Stomach (tissue), 9 donors: ENCODE data around the gene SLC6A8. TPM values are rescaled to one million over a fixed set of nuclear protein-coding genes. Genes with fewer than 3 reads are reported as not detected.

Experiments
- DNase-seq, 2 donors: peaks; one replicate each; pipeline versions ENCODE4 v3.0.0 to v3.0.0-alpha.2; 2013 to 2019
- H3K27ac ChIP-seq, 5 donors: fragments of 200-600 bp in 4 of 5; sonication (generic) in 4 of 5; one replicate each; pipeline ENCODE4 v1.5.1; 2013 to 2019; ENCODE audit warnings: mild to moderate bottlenecking in 1 of 5, moderate library complexity in 1 of 5
- H3K27me3 ChIP-seq, 3 donors: fragments of 200-600 bp; sonication (generic); one replicate each; pipeline ENCODE4 v1.5.1; 2017 to 2019; ENCODE audit warnings: mixed run types in 1 of 3
- H3K36me3 ChIP-seq, 4 donors: fragments of 200-600 bp; sonication (generic); 1 replicate in 3 of 4; 2 replicates in 1 of 4; pipeline ENCODE4 v1.5.1; 2016 to 2019
- H3K4me1 ChIP-seq, 4 donors: fragments of 200-600 bp; sonication (generic); one replicate each; pipeline ENCODE4 v1.5.1; 2016 to 2019
- H3K4me3 ChIP-seq, 4 donors: fragments of 200-600 bp; sonication (generic) in 3 of 4; one replicate each; pipeline ENCODE4 v1.5.1; 2016 to 2019; ENCODE audit warnings: mild to moderate bottlenecking in 1 of 4
- H3K9me3 ChIP-seq, 4 donors: fragments of 200-600 bp; sonication (generic); one replicate each; pipeline ENCODE4 v1.5.1; 2016 to 2019
- CTCF ChIP-seq, 7 experiments: fragments of 450-650 bp in 4 of 7; fragments of 200-600 bp in 3 of 7; sonication (generic) in 3 of 7; IDR thresholded peaks; one replicate each; pipeline ENCODE4 v1.5.1; 2016 to 2019; ENCODE audit warnings: antibody characterized with exemption in 7 of 7, control low read depth in 2 of 7, mild to moderate bottlenecking in 1 of 7
- EP300 ChIP-seq: sonication (generic); formaldehyde crosslinking; IDR thresholded peaks from one replicate; pipeline ENCODE4 v1.6.1; 2017; ENCODE audit warnings: antibody characterized with exemption
- POLR2A ChIP-seq, 4 donors: fragments of 450-650 bp; IDR thresholded peaks; one replicate each; pipeline ENCODE4 v1.6.1; 2016; ENCODE audit warnings: antibody characterized with exemption in 4 of 4, control low read depth in 2 of 4, mild to moderate bottlenecking in 1 of 4, moderate library complexity in 1 of 4
- POLR2AphosphoS5 ChIP-seq, 3 donors: sonication (generic); formaldehyde crosslinking; IDR thresholded peaks; one replicate each; pipeline ENCODE4 v1.6.1; 2016; ENCODE audit warnings: antibody characterized with exemption in 3 of 3
- WGBS, 5 donors: extraction: QIAGEN DNeasy Blood & Tissue Kit in 3 of 5; methylation state at CpG; one replicate each; pipeline versions ENCODE4 v1.1.5 to v1.1.7; 2013 to 2018; 5-methylcytosine and 5-hydroxymethylcytosine counted together
- intact Hi-C: fragments of 100-400 bp; cut with DNase I; formaldehyde crosslinking; loops from one replicate; pipeline ENCODE4 v1.15.1; 2023; ENCODE audit warnings: low total_unique reads
- polyA plus RNA-seq, 3 donors: library from polyadenylated mRNA; stranded (reverse); fragments of 200-250 nt; gene quantifications; one replicate each; pipeline ENCODE4 v1.2.3, GENCODE V29; 2013
- total RNA-seq, 5 donors: library from RNA; depleted of rRNA; stranded (reverse); fragments of >200 nt; gene quantifications; one replicate each; pipeline versions ENCODE4 v1.1.0 to v1.2.3, GENCODE V29; 2014 to 2016
- donor health status: healthy with polysubstance abuse.
- donor health status: Bipolar disorder and iron deficiency.
- donor health status: healthy.

SLC6A8 gene
- total and polyA plus RNA-seq, 8 donors = 7.3 to 32.7 (median 18.9) TPM

DNA sequence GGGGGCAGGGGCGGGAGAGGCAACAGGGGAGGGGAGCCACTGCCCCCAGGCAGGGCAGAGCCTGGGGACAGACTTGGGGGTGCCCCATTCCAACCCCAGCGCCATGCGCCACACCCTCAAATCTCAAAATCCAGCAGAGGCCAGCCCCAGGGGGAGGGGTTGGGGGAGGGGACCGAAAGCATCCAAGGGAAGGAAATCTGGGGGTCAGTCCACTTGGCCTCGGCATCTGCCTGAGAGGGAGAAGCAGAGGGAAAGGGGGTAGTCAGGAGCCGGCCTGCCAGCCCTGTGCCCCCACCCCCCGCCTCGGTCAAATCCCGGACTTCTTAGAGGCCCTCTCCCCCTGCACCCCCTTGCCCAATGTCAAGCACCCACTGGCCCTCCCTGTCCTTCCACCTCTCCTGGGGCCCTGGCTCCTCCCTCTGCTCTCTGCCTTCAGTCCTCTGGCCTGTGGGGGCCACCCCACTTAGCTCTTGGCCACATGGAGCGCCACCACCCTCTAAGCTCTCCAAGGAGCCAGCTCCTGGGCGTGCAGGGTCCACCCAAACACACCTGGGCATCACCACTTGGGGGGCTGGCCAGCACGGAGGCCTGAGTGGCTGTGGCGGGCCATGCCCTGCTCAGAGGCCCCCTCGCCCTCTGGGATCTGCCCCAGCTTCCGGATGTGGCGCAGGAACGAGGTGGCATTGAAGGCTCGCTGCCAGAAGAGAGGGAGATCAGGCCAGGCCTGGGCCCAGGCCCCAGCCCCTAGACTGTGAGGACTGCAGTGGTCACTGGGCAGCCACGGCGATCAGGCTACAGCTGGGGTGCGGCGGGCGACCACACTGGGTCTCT is 17.6 kb upstream of the SLC6A8 start:
- Histone ChIP-seq H3K4me1 (peaks cover 0 to 12% (median 0%) of the 10 kb centered on the region in 4 donors), H3K9me3 (peaks cover 0 to 11% (median 5%) of the 10 kb centered on the region in 4 donors), H3K27ac (no peak overlapping the region), H3K27me3 (peaks cover 0 to 49% (median 41%) of the 10 kb centered on the region in 3 donors), H3K36me3 (no peaks in the 10 kb centered on the region), H3K4me3 (no peak overlapping the region)
- 77 to 88% (median 82%) methylated on average over 12 to 22 of the region's 23 CpGs for WGBS, 5 donors
- TF ChIP-seq CTCF (IDR thresholded peaks at IDR 0.05) = no peak
- no peak for TF ChIP-seq EP300
- TF ChIP-seq POLR2AphosphoS5 (IDR thresholded peaks at IDR 0.05) = no peak
- TF ChIP-seq POLR2A (IDR thresholded peaks at IDR 0.05) = no peak
- intact Hi-C loops = loop anchor here (10.0 kb wide), 1 partner anchor 115 kb away; no protein-coding TSS in a partner anchor
- peak in 1 of 2 donors; percentile 2 for DNase-seq

- WGBS, 5 donors = 71 to 94% (median 87%) methylated on average over 5 to 23 of the region's 23 CpGs
- no peak for DNase-seq
- Histone ChIP-seq H3K4me1 (peaks cover 0 to 12% (median 0%) of the 10 kb centered on the region in 4 donors), H3K9me3 (peaks cover 0 to 3% (median 1%) of the 10 kb centered on the region in 4 donors), H3K27me3 (peaks cover 0 to 45% (median 45%) of the 10 kb centered on the region in 3 donors), H3K27ac (no peak overlapping the region), H3K4me3 (no peak overlapping the region), H3K36me3 (no peaks in the 10 kb centered on the region)
- TF ChIP-seq POLR2A (IDR thresholded peaks at IDR 0.05) (no peak), POLR2AphosphoS5 (IDR thresholded peaks at IDR 0.05) (no peak), EP300 (no peak), CTCF (IDR thresholded peaks at IDR 0.05) (no peak)
- intact Hi-C loops = no loop called here
These were observed 16.8 kb upstream of the SLC6A8 start for GRCh38 chrX:153670748-153671588.

GRCh38 chrX:153671589-153672530 is 15.9 kb upstream of the SLC6A8 start:
- WGBS, 5 donors = 73 to 88% (median 84%) methylated on average over 4 to 27 of the region's 27 CpGs
- no peaks in the 10 kb centered on the region for H3K36me3 ChIP-seq
- H3K4me3 ChIP-seq = no peak overlapping the region
- no peak overlapping the region for H3K27ac ChIP-seq
- no peak for DNase-seq
- H3K4me1 ChIP-seq = peaks cover 0 to 12% (median 0%) of the 10 kb centered on the region in 4 donors
- H3K9me3 ChIP-seq = no peaks in the 10 kb centered on the region
- peaks cover 0 to 41% (median 40%) of the 10 kb centered on the region in 3 donors for H3K27me3 ChIP-seq
- intact Hi-C loops = no loop called here
- TF ChIP-seq POLR2AphosphoS5 (IDR thresholded peaks at IDR 0.05) = no peak
- no peak for TF ChIP-seq EP300
- TF ChIP-seq POLR2A (IDR thresholded peaks at IDR 0.05) = no peak
- TF ChIP-seq CTCF (IDR thresholded peaks at IDR 0.05) = no peak
